COLO668 (cell line): ENCODE results near the gene ATP13A1.
"Not testable (repeated sequence)": the region's sequence is repeated elsewhere in the genome, so short reads cannot be mapped to it uniquely, and the experiment has no call there.

Experiments used
- DNase-seq: peaks from one replicate; lab custom pipeline; 2025; ENCODE audit not compliant: unreplicated experiment; lab: John Stamatoyannopoulos, UW

The ATP13A1 gene

DNA sequence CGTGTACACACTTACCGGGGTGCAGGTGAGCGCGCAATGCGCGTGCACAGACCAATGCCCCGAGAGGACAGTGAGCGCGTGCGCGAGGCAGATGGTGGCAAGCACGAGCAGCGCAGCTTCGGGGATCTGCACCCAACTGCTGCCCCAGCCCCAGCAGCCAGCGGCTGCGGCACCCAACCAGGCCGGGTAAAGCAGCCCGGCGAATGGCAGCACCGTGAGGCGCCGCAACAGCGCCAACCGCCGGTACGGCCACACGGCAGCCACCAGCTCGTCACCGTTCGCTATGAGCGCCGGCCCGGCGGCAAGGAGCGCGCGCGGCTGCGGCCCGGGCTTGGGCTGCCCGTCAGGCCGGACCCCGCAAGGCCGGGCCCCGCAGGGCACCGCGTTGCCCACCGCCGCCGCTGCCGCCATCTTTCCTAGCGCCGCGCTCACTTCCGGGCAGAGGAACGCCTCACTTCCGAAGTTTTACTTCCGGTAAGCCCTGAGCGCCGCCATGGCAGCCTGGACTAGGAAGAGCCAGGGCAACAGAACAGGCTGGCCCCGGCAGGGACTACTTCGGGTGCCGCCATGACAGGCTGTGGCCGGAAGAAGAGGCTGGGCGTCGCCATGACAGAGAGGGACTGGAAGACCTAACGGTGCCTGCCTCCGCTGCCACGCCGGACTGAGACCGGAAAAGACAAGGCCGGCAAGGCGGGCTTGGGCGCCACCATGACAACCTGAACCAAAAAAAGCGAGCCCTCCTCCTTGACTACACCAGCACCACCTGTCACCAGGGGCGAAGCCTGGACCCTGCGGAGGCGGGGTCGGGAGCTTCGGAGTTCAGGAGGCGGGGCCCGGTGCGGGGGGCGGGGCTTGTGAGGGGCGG, at the start of gene ATP13A1:
Gene ATP13A1 (minus strand): TSS at position 421 of the 865 bp plus-strand sequence. CDS start 10 bp downstream, at position 411.
- peak; percentile 97 for DNase-seq

DNA sequence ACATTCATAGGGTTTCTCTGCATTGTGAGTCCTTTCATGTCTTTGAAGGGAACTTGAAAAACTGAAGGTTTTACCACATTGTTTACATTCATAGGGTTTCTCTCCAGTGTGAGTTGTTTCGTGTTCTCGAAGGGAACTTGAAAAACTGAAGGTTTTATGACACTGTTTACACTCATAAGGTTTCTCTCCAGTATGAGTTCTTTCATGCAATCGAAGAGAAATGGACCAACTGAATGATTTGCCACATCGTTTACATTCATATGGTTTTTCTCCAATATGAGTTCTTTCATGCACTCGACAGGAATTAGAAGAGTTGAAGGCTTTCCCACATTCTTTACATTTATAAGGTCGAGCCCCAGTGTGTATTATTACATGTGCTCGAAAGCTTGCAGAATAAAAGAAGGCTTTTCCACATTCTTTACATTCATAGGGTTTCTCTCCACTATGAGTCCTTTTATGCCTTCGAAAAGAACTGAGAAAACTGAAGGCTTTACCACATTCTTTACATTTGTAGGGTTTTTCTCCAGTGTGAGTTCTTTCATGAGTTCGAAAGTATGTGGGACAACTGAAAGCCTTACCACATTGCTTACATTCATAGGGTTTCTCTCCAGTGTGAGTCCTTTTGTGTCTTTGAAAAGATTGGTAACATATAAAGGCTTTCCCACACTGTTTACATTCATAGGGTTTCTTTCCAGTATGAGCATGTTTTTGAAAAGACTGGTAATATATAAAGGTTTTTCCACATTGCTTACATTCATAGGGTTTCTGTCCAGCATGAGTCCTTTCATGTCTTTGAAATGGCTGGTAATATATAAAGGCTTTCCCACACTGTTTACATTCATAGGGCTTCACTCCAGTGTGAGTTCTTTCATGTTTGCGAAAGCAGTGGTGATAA, 48.7 kb upstream of the ATP13A1 start:
- no peak for DNase-seq

DNA sequence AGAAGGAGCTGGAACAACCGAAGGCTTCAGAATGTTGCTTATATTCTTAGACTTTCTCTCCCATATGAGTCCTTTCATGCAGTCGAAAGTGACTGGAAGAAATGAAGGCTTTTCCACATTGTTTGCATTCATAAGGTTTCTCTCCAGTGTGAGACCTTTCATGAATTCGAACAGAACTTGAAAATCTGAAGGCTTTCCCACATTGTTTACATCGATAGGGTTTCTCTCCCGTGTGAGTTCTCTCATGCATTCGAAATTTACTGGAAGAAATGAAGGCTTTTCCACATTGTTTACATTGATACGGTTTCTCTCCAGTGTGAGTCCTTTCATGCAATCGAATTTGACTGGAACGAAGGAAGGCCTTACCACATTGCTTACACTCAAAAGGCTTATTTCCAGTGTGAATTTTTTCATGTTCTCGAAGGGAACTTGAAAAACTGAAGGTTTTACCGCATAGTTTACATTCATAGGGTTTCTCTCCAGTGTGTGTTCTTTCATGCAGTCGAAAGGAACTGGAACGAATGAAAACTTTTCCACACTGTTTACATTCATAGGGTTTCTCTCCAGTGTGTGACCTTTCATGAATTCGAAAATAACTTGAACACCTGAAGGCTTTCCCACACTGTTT, 47.9 kb upstream of the ATP13A1 start:
- no peak for DNase-seq

DNA sequence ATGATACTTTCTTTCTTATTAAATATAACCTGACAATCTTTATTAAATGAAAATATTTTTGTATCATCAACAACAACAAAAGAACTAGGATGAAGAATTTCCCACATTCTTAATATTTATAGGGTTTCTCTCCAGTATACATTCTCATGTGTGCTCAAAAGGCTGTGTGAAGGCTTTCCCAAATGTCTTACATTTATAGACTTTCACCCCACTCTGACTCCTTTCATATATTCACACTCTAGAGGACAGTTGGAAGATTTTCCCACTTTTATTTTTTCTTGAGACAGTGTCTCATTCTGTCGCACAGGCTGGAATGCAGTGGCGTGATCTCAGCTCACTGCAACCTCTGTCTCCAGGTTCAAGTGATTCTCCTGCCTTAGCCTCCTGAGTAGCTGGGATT, 47.0 kb upstream of the ATP13A1 start:
- no peak for DNase-seq

DNA sequence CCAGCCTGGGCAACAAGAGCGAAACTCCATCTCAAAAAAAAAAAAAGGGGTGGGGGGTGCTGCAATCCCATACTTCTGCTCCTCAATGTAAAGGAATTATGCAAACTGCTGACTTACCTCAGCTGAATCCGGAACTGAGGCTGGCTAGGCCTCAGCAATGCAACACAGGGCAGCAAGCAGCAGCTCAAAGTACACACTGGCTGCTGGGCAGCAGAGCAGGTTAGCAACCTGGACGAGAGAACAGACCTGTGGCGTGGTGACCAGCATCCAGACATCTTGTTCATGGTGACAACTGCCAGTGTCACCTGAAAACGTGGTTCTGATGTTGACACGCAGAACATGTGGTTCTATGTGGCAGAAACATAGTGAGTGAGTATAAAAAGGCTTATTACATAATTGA, 41.4 kb upstream of the ATP13A1 start:
- no peak for DNase-seq

DNA sequence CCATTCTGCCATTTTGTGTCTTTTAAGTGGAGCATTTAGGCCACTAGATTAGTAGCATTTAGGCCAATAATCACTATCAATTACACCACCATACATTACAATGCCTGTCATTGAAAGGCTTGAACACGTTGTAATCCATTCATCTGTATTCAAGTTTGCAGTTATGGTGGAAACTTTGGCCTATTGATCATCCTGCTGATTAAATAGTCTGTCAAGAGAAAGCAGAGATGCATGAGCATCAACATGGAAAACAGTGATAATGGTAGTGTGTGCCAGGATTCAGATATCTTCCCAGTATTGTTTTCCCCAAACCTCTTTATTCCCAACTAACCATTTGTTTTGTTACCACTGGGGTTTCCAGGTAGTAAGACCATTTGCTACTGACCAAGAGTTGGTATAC, 37.0 kb upstream of the ATP13A1 start:
- DNase-seq: not testable (repeated sequence)

DNA sequence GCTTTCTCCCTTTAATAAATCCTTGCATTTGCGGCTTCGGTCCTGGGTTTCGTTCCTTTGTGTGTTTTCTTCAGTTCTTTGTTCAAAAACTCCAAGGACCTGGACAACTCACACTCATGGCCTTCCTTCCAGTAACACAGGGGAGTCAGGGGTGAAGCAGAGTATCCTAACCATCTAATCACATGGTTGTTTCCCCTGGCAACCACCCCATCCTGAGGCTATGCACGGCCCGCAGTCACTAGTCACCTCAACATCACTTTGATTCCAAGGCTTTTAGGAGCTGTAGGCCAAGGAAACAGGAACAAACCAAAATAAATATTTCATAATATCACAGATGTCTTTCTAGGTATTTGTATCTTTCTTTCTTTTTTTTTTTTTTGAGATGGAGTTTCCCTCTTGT, 34.1 kb upstream of the ATP13A1 start:
- DNase-seq: no peak

DNA sequence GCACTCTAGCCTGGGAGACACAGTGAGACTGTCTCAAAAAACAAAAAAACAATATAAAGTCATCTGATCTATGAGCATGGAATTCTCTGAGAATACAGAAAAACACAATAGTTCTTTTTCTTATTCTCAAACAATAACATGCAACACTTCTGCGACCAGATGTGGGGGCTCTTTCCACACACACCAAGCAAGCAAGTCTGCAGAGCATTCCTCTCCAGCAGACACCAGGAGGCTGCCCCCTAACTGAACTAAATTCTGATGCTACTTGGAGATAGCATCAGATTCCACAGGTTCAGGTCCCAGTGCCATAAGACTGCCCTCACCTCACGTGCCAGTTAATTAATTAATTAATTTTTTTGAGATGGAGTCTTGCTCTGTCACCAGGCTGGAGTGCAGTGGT, 32.9 kb upstream of the ATP13A1 start:
- no peak for DNase-seq

DNA sequence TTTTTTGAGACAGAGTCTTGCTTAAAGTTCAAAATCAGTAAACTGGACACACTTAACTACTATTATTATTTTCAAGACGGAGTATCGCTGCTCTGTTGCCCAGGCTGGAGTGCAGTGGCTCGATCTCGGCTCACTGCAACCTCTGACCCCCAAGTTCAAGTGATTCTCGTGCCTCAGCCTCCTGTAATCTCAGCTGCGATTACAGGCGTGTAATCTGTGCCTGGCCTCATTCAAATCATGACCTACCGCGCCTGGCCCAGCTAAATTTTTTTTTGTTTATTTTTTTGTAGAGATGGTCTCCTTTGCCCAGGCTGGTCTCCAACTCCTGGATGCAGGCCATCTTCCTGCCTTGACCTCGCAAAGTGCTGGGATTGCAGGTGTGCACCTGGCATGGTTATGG, 28.2 kb upstream of the ATP13A1 start:
- no peak for DNase-seq

DNA sequence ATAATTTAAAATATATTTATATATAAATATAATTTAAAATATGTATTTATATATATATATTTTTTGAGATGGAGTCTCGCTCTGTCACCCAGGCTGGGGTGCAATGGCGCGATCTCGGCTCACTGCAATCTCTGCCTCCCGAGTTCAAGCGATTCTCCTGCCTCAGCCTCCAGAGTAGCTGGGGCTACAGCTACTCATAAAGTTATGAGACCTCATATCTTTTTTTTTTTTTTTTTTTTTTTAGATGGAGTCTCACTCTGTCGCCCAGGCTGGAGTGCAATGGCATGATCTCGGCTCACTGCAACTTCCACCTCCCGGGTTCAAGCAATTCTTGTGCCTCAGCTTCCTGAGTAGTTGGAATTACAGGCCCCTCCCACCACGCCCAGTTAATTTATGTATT, 25.5 kb upstream of the ATP13A1 start:
- not testable (repeated sequence) for DNase-seq

DNA sequence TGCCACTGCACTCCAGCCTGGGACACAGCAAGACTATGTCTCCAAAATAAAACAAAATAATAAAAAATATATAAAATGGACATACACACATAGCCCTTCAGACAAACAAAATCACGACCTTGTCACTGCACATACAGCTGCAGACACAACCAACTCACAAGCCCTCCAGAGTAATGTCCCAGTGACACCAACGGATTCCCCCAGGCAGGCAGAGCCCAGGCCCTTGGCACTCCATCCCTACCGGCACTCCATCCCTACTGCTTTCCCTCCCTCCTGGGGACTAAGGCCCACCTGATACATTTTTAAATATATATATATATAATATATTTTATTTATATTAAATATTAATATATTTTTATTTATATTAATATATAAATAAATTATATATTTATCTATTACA, 23.6 kb upstream of the ATP13A1 start:
- peak; percentile 7 for DNase-seq

DNA sequence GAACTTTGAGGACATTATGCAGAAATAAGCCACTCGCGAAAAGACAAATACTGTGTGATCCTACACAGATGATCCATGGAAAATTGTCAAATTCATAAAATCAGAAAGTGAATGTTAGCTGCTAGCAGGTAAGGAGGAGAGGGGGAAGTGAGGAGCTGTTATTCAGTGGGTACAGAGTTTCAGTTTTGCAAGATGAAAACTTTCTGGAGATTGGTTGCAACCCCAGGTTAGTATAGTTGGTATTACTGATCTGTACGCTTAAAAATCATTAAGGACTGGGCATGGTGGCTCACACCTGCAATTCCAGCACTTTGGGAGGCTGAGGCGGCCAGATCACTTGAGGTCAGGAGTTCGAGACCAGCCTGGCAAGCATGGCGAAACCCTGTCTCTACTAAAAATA, 23.1 kb upstream of the ATP13A1 start:
- no peak for DNase-seq

DNA sequence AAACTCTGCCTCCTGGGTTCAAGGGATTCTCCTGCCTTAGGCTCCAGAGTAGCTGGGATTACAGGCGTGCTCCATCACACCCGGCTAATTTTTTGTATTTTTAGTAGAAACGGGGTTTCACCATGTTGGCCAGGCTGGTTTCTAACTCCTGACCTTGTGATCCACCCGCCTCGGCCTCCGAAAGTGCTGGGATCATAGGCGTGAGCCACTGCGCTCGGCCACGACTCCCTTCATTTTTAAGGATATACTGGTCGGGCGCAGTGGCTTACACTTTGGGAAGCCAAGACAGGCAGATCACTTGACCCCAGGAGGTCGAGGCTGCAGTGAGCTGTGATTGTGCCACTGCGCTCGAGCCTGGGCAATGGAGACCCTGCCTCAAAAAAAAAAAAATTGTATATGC, 22.6 kb upstream of the ATP13A1 start:
- not testable (repeated sequence) for DNase-seq

DNA sequence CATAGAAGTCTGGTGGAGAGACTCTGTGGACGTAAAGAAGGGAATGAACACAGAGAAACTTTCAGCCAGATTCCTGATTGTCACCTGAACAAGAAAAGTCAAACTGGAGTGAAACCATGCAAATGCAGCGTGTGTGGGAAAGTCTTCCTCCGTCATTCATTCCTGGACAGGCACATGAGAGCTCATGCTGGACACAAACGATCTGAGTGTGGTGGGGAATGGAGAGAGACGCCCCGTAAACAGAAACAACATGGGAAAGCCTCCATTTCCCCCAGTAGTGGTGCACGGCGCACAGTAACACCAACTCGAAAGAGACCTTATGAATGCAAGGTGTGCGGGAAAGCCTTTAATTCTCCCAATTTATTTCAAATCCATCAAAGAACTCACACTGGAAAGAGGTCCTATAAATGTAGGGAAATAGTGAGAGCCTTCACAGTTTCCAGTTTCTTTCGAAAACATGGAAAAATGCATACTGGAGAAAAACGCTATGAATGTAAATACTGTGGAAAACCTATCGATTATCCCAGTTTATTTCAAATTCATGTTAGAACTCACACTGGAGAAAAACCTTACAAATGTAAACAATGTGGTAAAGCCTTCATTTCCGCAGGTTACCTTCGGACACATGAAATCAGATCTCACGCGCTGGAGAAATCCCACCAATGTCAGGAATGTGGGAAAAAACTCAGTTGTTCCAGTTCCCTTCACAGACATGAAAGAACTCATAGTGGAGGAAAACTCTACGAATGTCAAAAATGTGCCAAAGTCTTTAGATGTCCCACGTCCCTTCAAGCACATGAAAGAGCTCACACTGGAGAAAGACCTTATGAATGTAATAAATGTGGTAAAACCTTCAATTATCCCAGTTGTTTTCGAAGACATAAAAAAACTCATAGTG, 15.9 kb upstream of the ATP13A1 start:
- no peak for DNase-seq

DNA sequence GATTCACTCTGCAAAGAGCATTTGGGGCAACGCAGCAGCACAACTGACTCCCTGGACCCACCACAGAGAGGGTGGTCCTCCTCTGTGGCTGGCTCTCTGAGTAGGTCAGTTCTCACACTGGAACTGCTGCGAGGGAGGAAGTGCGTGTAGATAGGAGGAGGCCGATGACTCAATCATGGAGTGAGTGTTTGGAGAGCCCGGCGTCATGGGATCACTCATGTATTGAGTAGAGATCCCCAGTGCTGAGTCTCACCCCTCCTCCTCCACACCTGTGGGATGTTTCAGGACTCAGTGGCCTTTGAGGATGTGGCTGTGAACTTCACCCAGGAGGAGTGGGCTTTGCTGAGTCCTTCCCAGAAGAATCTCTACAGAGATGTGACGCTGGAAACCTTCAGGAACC, 14.1 kb upstream of the ATP13A1 start:
- DNase-seq: no peak

DNA sequence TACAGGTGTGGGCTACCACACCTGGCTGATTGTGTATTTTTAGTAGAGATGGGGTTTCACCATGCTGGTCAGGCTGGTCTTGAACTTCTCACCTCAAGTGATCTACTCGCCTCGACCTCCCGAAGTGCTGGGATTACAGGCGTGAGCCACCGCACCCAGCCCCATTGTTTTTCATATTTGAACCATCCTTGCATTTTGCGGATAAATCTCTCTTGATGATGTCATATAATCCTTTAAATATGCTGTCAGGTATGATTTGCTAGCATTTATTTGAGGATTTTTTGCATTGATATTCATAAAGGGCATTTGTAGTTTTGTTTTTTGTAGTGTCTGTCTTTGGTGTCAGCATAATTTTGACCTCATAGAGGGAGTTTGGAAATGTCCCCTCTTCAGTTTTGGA, 10.8 kb upstream of the ATP13A1 start:
- no peak for DNase-seq

DNA sequence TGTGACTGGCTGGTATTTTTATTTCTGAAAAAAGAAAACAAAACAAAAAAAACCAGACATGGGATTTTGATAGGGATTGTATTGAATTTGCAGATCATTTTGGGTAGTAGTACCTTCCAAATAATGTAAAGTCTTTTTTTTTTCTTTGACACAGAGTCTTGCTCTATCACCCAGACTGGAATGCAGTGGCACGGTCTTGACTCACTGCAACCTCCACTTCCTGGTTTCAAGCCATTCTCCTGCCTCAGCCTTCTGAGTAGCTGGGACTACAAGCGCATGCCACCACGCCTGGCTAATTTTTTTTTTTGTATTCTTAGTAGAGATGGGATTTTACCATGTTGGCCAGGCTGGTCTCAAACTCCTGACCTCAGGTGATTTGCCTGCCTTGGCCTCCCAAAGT, 9.3 kb upstream of the ATP13A1 start:
- no peak for DNase-seq

DNA sequence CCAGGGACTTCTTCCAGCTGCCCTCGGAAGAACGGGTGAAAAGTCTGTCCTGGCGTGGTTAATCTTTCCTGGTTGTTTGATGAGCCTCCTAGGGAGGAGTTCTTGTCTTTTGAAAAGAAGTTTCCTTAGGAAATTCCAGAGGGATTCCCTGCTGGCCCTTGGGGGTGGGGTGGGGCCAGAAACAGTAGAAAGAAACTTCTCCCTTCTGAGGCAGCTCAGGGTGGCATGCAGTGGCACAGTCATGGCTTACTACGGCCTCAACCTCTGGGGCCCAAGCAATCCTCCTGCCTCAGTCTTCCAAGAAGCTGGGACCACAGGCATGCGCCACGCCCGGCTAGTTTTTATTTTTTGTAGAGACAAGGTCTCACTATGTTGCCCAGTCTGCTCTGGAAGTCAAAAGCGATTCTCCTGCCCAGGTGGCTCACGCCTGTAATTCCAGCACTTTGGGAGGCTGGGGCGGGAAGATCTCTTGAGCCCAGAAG, 6.6 kb upstream of the ATP13A1 start:
- DNase-seq: no peak

DNA sequence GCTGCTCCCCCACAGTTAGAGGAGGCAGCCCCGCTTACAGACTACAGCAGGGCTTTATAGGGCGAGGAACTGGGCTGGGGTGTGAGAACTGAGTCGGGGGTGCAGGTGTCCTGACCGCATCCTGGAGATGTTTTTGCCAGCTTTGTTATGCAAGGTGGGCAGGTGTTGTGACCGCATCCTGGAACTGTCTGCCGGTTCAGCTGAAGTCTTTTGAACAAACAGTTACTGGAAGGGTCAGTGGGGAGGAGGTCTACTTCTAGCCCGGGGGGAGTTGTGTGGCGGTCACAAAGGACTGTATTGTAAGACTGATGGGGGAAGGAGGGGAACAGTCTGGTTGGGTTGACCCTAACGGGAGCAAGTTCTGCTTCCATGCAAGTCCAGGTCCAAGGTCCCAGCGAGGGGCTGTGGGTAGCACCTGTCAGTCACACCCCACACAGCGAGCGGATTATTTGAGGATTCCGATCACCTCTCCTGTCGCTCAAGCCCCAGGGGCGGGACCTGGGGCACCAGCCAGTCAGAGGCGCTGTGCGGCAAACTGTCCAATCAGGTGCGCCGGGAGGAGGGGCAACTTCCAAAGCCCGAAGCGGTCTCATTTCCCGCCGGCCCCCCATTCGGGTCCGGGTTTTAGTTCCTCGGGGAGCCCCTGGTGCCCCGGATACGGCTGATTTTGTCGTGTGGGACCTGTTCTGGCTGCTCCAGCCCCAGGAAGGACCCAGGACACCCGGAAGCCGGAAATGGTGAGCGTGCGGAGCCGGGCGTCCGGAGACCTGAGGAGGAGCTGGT, 4.9 kb upstream of the ATP13A1 start, which contains the start of gene ZNF101:
Gene ZNF101 (plus strand): TSS at position 610 of the 783 bp plus-strand sequence. CDS start 125 bp downstream, at position 735.
- DNase-seq: peak; percentile 95
